ENCODE data around the gene BRSK2.

Gene BRSK2

DNA sequence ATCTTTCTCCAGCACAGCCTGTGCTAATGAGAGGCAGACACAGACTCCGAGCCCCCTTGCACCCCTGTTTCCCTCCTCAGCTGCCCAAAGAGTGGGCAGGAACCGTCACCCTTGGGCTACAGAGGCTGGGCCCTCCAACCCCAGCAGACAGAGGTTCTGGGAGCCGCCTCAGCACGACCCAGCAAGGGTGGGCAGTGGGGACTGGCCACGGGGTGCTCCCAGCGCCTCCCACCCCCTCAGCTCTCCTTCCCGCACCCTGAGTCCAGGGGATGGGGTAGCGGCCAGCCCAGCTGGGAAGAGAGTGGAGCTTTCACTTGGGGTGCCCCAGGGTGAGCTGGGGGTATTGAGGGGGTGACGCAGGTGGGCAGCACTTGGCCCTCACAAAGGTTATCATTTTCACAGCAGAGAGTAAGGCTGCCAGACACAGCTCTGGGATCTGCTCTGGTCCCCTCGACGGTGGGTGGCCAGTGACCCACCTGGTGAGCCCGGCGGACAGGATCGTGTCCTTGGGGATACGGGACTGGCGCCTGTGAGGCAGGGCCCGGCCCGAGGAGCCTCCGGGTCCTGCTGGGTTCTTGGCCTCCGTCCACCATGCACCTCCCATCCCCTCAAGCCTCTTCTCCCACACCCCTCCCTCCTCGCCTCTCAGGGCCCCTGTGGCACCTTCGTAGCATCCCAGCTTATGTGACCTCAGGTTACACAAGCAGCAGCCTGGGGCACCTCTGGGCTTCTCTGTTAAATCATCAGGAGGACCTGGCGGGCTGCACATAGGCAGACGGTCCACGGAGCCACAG is 14.4 kb upstream of the BRSK2 start:
- no peak for DNase-seq

GRCh38 chr11:1375955-1376258 is 13.8 kb upstream of the BRSK2 start:
- no peak for DNase-seq

GRCh38 chr11:1377231-1377780 is 12.4 kb upstream of the BRSK2 start:
- no peak for DNase-seq

GRCh38 chr11:1381793-1382425 is 7.8 kb upstream of the BRSK2 start:
- no peak for DNase-seq

DNA sequence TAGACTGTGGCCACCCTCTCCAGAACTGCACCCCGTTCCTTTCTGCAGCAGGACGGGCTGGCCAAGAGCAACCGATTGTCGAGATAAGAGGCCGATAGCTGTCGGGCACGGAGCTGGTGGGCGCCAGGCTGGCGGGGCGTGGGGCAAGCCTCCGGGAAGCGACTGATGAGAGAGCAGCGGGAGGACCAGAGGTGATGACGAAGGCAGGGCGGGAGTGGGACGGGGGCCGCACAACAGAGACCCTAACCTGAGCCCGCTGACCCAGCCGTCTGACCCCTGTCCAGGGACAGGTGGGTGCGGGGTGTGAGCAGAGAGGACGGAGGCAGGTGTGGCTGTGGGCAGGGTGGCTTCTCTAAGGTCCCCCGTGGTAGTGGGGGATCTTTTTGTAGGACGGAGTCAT is 7.3 kb upstream of the BRSK2 start:
- no peak for DNase-seq

GRCh38 chr11:1382831-1383607 is 6.7 kb upstream of the BRSK2 start:
- peak in 50 of 56 donors; percentile 16 to 82 (median 54) for DNase-seq

GRCh38 chr11:1384199-1384970 is 5.3 kb upstream of the BRSK2 start:
- no peak for DNase-seq

- no peak for DNase-seq
Observed at GRCh38 chr11:1387521-1387920, 2.2 kb upstream of the BRSK2 start.

DNA sequence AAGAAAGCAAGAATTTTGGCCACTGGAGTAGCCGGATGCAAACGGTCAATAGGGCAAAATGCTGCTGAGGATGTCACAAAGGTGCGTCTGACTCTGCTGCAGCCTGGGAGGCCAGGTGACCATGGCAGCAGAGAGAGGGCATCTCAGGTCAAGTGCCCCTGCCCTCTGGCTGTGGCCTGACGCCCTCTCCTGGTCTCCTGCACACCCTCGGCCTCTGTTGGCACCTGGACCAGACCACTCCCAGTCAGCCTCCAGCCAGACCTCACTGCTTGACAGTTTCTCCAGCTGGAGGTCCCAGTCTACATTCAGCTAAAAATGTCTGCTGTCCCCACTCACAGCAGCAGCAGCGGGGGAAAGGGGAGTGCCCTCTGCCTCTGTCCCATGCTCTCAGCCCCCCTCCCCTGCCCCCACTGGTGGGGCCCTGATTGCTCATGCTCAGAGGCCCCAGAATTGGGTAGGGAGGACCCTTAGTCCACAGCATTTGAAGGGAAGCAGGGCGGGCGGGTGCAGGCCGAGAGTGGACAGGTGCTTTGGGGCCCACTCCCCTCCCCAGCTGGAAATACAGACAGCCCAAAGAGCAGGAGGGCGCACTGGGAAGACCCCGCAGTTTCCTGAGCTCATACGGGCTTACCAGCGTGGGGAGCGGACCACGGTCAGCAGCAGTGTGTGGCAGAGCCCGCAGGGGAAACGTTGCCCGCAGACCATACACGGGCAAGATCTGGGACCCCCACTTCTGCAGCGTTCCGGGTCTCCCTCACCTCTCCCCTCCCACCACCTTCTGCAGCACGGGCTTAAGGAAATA is 1.6 kb upstream of the BRSK2 start:
- no peak for DNase-seq

DNA sequence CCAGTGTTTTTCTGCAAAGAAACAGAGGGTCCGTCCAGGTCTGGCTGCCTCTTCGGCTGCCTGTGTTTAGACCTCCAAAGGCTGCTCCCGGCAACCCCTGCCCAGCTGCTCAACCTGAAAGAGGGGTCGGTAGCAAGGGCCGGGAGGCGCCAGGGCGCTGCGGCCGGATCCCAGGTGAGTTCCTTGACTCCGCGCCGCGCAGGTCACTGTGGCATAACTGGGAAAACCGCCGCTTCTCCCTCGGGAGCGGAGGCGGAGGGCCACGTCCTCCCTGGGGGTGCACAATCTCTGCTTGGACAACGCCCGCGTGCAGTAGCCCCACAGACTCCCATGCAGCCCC is 1.0 kb upstream of the BRSK2 start:
- DNase-seq, result peak in 1 of 56 donors; percentile 69

DNA sequence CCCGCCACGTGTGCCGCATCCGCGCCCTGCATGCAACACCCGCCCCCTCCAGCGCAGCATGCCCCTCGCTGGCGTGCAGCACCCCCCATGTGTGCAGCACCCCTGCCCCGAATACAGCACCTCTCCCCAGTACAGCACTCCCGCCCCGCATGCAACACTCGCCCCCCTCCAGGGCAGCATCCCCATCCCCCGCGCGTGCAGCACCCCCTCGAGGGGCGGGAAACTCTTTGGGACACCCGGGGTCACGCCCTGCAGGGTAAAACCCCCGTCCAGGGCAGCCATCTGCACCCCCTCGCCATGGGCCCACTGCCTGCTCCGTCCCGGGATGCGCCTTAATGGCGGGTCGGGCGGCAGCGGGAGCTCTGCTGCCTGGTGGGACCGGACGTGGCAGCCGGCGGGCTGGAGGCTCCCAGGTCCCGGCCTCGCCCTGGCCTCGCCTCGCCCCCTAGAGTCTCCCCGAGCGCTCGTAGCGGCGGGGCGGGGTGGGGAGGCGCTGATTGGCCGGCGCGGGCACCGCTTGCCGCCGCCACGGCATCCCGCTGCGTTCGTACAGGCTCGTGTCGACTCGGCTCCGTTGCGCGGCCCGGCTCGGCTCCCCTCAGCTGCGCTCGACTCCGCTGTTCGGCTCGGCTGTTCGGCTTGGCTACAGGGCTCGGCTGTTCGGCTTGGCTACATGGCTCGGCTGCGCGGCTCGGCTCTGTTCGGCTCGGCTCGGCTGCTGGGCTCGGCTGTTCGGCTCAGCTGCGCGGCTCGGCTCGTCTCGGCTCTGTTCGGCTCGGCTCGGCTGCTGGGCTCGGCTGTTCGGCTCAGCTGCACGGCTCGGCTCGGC is 417 bp upstream of the BRSK2 start:
- DNase-seq, result peak; percentile 53 to 98 (median 94)

GRCh38 chr11:1390569-1391164 is 933 bp downstream of the BRSK2 start:
- DNase-seq, result peak in 37 of 56 donors; percentile 15 to 78 (median 61)

DNA sequence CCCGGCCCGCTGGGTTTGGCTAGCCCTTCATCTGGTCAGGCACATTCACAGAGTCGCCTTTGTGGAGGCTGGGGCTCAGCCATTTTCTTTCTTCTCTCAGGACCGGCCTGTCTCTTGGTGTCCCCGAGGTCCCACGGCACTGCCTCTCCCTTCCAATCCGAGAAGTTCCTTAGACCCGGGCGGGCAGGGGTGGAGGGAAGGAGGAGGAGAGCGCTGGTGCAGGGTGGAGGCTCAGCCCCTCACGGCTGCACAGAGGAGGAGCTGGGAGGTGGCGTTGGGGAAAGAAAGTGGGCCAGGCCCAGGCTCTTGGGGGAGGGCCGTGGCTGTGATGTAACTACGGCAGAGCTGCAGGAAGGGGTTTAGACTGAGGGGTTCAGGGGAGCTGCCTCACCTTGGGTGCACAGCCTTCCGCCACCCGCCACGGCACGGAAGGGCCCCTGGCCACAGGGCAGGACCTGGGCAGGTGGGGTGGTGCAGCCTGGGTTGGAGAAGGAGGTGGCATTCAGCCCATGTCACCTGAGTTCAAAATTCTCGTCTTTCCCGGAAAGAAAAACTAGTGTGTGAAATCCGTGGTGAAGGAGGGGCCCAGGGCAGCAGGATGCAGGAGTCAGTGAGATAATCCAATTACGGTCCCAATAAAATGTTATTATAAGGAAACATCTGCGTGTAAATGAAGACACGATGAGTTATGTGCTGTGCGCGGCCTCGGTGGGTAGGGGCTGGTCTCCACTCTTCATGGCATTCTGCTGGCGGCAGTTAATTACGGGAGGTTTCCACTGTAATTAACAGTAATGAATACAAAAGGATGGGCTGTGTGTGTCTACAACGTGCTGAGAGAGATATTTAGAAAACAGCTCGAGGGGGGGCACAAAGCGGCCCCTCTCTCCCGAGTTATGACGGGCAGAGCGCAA is 1.7 kb downstream of the BRSK2 start:
- DNase-seq, result peak in 38 of 56 donors; percentile 41 to 82 (median 64)

- DNase-seq, result no peak
Observed at GRCh38 chr11:1392111-1392510, 2.4 kb downstream of the BRSK2 start.

DNA sequence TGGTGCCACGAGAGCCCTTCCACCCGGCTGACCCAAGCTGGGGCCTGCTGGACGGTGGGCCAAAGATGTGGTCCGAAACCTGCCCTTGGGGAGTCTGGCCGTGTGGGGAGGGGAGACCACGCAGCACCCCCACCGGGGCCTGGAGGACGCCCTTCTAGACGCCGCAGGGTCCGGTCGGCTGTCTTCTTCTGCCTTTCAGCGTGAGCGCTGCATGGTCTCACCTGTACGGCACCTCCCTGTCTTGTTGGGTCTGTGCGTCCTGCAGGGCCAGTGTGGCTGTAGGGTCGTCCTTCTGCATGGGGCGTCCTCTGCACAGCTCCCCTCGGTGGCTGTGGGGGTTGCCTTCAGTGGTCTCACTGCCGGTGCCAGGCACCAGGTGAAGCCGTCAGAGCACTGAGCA is 2.8 kb downstream of the BRSK2 start:
- DNase-seq, result no peak

- DNase-seq, result no peak
Observed at GRCh38 chr11:1393038-1393710, 3.4 kb downstream of the BRSK2 start.

Measured in nucleus accumbens (tissue), 56 donors.